Stimulated activated naive CD8-positive, alpha-beta T cell treated with anti-CD3 and anti-CD28 coated beads, Interleukin-15, Interleukin-2, amounts not matched to agents 100 U/mL and 50 U/mL, for 24 hours (primary cell): Measurements from ENCODE around the gene SH2D6.
"Not testable (repeated sequence)": the region's sequence is repeated elsewhere in the genome, so short reads cannot be mapped to it uniquely, and the experiment has no call there.

Experiments used
- ATAC-seq: fragments of 150-1000 bp; cut with Tn5 transposase; one replicate; pipeline ENCODE4 v1.10.0; 2021
- DNase-seq: peaks from one replicate; pipeline ENCODE4 v3.0.0; 2021

SH2D6 gene

GRCh38 chr2:85418132-85419008 lies at the start of gene SH2D6:
TSS of gene SH2D6 (plus strand) at chr2:85418714. CDS start at chr2:85429466, 10,752 bp downstream.
- DNase-seq (peak; percentile 88), ATAC-seq (peak; percentile 86)

- DNase-seq (no peak), ATAC-seq (no peak)
Observed at GRCh38 chr2:85368921-85369320, 49.6 kb upstream of the SH2D6 start.

GRCh38 chr2:85369500-85369899 lies 49.0 kb upstream of the SH2D6 start:
- DNase-seq, result no peak
- ATAC-seq, result no peak

- ATAC-seq (no peak), DNase-seq (no peak)
Observed at GRCh38 chr2:85371045-85371444, 47.5 kb upstream of the SH2D6 start.

GRCh38 chr2:85376291-85377065 lies 42.0 kb upstream of the SH2D6 start:
- no peak for ATAC-seq
- DNase-seq, result no peak

GRCh38 chr2:85377083-85377482 lies 41.4 kb upstream of the SH2D6 start:
- DNase-seq (no peak), ATAC-seq (no peak)

- ATAC-seq (no peak), DNase-seq (no peak)
Observed at GRCh38 chr2:85378257-85378656, 40.3 kb upstream of the SH2D6 start.

GRCh38 chr2:85380048-85380447 lies 38.5 kb upstream of the SH2D6 start:
- DNase-seq (no peak), ATAC-seq (no peak)

- not testable (repeated sequence) for DNase-seq, ATAC-seq
Observed at GRCh38 chr2:85383151-85383550, 35.4 kb upstream of the SH2D6 start.

- no peak for ATAC-seq
Observed at GRCh38 chr2:85383850-85384249, 34.7 kb upstream of the SH2D6 start.

GRCh38 chr2:85385746-85386145 lies 32.8 kb upstream of the SH2D6 start:
- DNase-seq (no peak), ATAC-seq (no peak)

More at GRCh38 chr2:85383850-85384249, 34.7 kb upstream of the SH2D6 start:
- no peak for DNase-seq

GRCh38 chr2:85387754-85388153 lies 30.8 kb upstream of the SH2D6 start:
- DNase-seq, result no peak
- ATAC-seq, result no peak

GRCh38 chr2:85388878-85389538 lies 29.5 kb upstream of the SH2D6 start:
- DNase-seq (no peak), ATAC-seq (no peak)

- ATAC-seq (peak; percentile 74), DNase-seq (peak; percentile 87)
Observed at GRCh38 chr2:85390941-85391669, 27.4 kb upstream of the SH2D6 start.

- DNase-seq, result no peak
- no peak for ATAC-seq
Observed at GRCh38 chr2:85393836-85394235, 24.7 kb upstream of the SH2D6 start.

- no peak for ATAC-seq
- no peak for DNase-seq
Observed at GRCh38 chr2:85394261-85394681, 24.2 kb upstream of the SH2D6 start.

- DNase-seq (no peak), ATAC-seq (no peak)
Observed at GRCh38 chr2:85394976-85395375, 23.5 kb upstream of the SH2D6 start.

- no peak for ATAC-seq
- no peak for DNase-seq
Observed at GRCh38 chr2:85395912-85396475, 22.5 kb upstream of the SH2D6 start.

- ATAC-seq, result no peak
Observed at GRCh38 chr2:85396531-85397470, 21.7 kb upstream of the SH2D6 start.

GRCh38 chr2:85397925-85398331 lies 20.6 kb upstream of the SH2D6 start:
- ATAC-seq, result no peak
- DNase-seq, result no peak

More at GRCh38 chr2:85396531-85397470, 21.7 kb upstream of the SH2D6 start:
- no peak for DNase-seq
